GM21737 (cell line): ENCODE data around the gene TIMM8A.
A peak's percentile ranks its signal among the peaks of the same experiment; 100 is the strongest.
"Not testable (repeated sequence)": the region's sequence is repeated elsewhere in the genome, so short reads cannot be mapped to it uniquely, and the experiment has no call there.

Experiments
- ATAC-seq: cut with Tn5 transposase; IDR thresholded peaks from one replicate; pipeline ENCODE4 v1.9.1; 2021; ENCODE audit warnings: mild to moderate bottlenecking, moderate library complexity; ENCODE audit not compliant: unreplicated experiment

TIMM8A gene

GRCh38 chrX:101360390-101360789, 11.8 kb upstream of the TIMM8A start:
- no peak for ATAC-seq

GRCh38 chrX:101359966-101360365, 11.4 kb upstream of the TIMM8A start:
- ATAC-seq, result no peak

- ATAC-seq, result no peak
These were observed 8.7 kb upstream of the TIMM8A start for GRCh38 chrX:101357166-101357795.

- ATAC-seq, result no peak
These were observed 636 bp upstream of the TIMM8A start for GRCh38 chrX:101349193-101349562.

GRCh38 chrX:101347859-101348451, 587 bp downstream of the TIMM8A start:
- peak; percentile 22 for ATAC-seq

GRCh38 chrX:101337776-101338271, 10.7 kb downstream of the TIMM8A start:
- no peak for ATAC-seq

GRCh38 chrX:101334310-101334709, 14.2 kb downstream of the TIMM8A start:
- not testable (repeated sequence) for ATAC-seq

- ATAC-seq, result not testable (repeated sequence)
These were observed 21.9 kb downstream of the TIMM8A start for GRCh38 chrX:101326600-101326999.

- ATAC-seq, result no peak
These were observed 44.8 kb downstream of the TIMM8A start for GRCh38 chrX:101303790-101304189.
